Smooth muscle cell (in vitro differentiated cells): ENCODE measurements around the gene CXCL6. TPM values are rescaled to one million over a fixed set of nuclear protein-coding genes. Genes with fewer than 3 reads are reported as not detected.

Source experiments
- DNase-seq: peaks from one replicate; lab custom pipeline; 2025; ENCODE audit not compliant: unreplicated experiment; lab: John Stamatoyannopoulos, UW
- H2AFZ ChIP-seq: fragments of 200-600 bp; sonication (generic); 2 replicates; pipeline ENCODE4 v1.6.0; 2016; ENCODE audit warnings: antibody characterized with exemption, low read depth, mild to moderate bottlenecking
- H3F3A ChIP-seq: fragments of 200-600 bp; sonication (generic); 2 replicates; pipeline ENCODE4 v1.6.0; 2017; ENCODE audit warnings: antibody characterized with exemption, low read depth
- H3K27ac ChIP-seq: fragments of 200-600 bp; sonication (generic); 2 replicates; pipeline ENCODE4 v1.5.1; 2016; ENCODE audit warnings: low read depth, mild to moderate bottlenecking
- H3K27me3 ChIP-seq: fragments of 200-600 bp; sonication (generic); 2 replicates; pipeline ENCODE4 v1.6.1; 2016; ENCODE audit warnings: low read depth, mild to moderate bottlenecking
- H3K36me3 ChIP-seq: fragments of 200-600 bp; sonication (generic); 2 replicates; pipeline ENCODE4 v1.5.1; 2016; ENCODE audit warnings: low read depth
- H3K4me1 ChIP-seq: fragments of 200-600 bp; sonication (generic); 2 replicates; pipeline ENCODE4 v1.5.1; 2016; ENCODE audit warnings: low read depth
- H3K4me2 ChIP-seq: fragments of 200-600 bp; sonication (generic); 2 replicates; pipeline ENCODE4 v1.6.0; 2016; ENCODE audit warnings: mild to moderate bottlenecking
- H3K4me3 ChIP-seq: fragments of 200-600 bp; sonication (generic); 2 replicates; pipeline ENCODE4 v1.5.1; 2016; ENCODE audit warnings: mild to moderate bottlenecking
- H3K79me2 ChIP-seq: fragments of 200-600 bp; sonication (generic); 2 replicates; pipeline ENCODE4 v1.6.0; 2016; ENCODE audit warnings: low read depth, mild to moderate bottlenecking
- H3K9ac ChIP-seq: fragments of 200-600 bp; sonication (generic); 2 replicates; pipeline ENCODE4 v1.6.0; 2016; ENCODE audit warnings: low read depth
- H3K9me3 ChIP-seq: fragments of 200-600 bp; sonication (generic); replicated peaks from 2 replicates; pipeline ENCODE4 v1.5.1; 2016; ENCODE audit warnings: low read depth
- H4K20me1 ChIP-seq: fragments of 200-600 bp; sonication (generic); 2 replicates; pipeline ENCODE4 v1.6.0; 2016; ENCODE audit warnings: low read depth
- WGBS: methylation state at CpG from one replicate; pipeline ENCODE4 v1.1.7; 2016; ENCODE audit warnings: low lambda C conversion rate; 5-methylcytosine and 5-hydroxymethylcytosine counted together
- polyA plus RNA-seq: library from polyadenylated mRNA; unstranded; fragments of >200 nt; fragmentation: Nextera tagmentation; extraction: Ambion mirVana; gene quantifications from 2 replicates; pipeline ENCODE4 v1.2.1, GENCODE V29; 2016
- total RNA-seq: library from RNA; depleted of rRNA; stranded (reverse); fragments of >200 nt; gene quantifications from 2 replicates; pipeline ENCODE4 v1.2.3, GENCODE V29; 2014
- TF ChIP-seq, protein P1 (sequence below): fragments of 200-600 bp; sonication (generic); IDR thresholded peaks from 2 replicates; pipeline ENCODE4 v1.5.1; 2017; ENCODE audit warnings: borderline replicate concordance, mild to moderate bottlenecking, antibody characterized with exemption; ENCODE audit not compliant: insufficient read depth, poor library complexity, severe bottlenecking

Gene CXCL6
- 24.1 and 31.7 TPM in 2 replicates for total RNA-seq
- polyA plus RNA-seq, result 24.4 and 30.6 TPM in 2 replicates

DNA sequence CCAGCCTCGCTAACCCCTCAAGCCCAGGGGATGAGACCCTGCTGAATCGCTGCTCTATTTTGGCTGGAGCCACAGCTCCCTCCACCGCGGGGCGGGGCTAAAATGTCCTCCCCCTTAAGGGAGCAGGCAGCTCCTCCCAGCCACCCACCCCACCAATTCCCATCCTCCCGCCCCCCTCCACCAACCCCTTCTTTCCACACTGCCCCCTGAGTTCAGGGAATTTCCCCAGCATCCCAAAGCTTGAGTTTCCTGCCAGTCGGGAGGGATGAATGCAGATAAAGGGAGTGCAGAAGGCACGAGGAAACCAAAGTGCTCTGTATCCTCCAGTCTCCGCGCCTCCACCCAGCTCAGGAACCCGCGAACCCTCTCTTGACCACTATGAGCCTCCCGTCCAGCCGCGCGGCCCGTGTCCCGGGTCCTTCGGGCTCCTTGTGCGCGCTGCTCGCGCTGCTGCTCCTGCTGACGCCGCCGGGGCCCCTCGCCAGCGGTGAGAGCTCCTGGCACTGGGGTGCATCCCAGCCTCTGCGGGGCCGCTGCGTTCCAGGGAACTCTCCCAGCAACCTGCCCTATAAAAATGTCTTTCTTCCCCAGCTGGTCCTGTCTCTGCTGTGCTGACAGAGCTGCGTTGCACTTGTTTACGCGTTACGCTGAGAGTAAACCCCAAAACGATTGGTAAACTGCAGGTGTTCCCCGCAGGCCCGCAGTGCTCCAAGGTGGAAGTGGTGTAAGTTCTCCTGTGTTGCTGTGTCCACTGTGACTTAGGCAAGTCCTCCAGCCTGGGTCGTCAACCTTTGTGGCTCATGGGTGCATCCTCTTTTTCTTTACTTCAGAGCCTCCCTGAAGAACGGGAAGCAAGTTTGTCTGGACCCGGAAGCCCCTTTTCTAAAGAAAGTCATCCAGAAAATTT is at the start of gene CXCL6:
CXCL6 (plus strand) TSS at position 306 of the 907 bp plus-strand sequence; CDS start at position 379, 73 bp downstream.
- no peak for DNase-seq
- TF ChIP-seq, protein P1, sequence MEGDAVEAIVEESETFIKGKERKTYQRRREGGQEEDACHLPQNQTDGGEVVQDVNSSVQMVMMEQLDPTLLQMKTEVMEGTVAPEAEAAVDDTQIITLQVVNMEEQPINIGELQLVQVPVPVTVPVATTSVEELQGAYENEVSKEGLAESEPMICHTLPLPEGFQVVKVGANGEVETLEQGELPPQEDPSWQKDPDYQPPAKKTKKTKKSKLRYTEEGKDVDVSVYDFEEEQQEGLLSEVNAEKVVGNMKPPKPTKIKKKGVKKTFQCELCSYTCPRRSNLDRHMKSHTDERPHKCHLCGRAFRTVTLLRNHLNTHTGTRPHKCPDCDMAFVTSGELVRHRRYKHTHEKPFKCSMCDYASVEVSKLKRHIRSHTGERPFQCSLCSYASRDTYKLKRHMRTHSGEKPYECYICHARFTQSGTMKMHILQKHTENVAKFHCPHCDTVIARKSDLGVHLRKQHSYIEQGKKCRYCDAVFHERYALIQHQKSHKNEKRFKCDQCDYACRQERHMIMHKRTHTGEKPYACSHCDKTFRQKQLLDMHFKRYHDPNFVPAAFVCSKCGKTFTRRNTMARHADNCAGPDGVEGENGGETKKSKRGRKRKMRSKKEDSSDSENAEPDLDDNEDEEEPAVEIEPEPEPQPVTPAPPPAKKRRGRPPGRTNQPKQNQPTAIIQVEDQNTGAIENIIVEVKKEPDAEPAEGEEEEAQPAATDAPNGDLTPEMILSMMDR, result no peak
- peaks cover 6% of the 10 kb centered on the region for H3K4me1 ChIP-seq
- no peak within 1 kb of the TSS for H3K9ac ChIP-seq
- no peak within 1 kb of the TSS for H3K27ac ChIP-seq
- H3K4me2 ChIP-seq, result peak within 1 kb of the TSS; percentile 82
- H3K4me3 ChIP-seq, result peak within 1 kb of the TSS; percentile 44
- no peaks in the 10 kb centered on the region for H3K9me3 ChIP-seq
- no peaks in the 10 kb centered on the region for H3K36me3 ChIP-seq
- peaks cover 34% of the 10 kb centered on the region for H3K27me3 ChIP-seq
- no peaks in the 10 kb centered on the region for H3F3A ChIP-seq
- no peaks in the 10 kb centered on the region for H3K79me2 ChIP-seq
- H4K20me1 ChIP-seq, result no peaks in the 10 kb centered on the region
- H2AFZ ChIP-seq, result peak within 1 kb of the TSS; percentile 68
- 6% methylated on average over 37 of the region's 41 CpGs for WGBS

DNA sequence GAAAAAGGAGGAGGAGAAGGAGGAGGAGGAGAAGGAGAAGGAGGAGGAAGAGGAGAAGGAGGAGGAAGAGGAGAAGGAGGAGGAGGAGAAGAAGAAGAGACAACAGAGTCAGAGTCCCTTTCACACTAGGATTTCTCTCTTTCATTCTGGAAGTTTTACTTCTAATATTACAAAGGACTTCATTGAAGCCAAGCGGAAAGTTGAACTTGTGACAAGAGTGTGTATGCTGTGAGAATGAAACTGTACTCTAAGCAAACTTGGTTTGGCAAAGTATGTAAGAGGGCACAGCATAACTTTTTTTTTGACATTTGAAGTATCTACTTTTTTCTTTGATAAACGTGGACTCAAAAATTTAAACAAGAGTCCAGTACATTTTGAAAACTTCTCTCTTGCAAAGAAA is 48.1 kb upstream of the CXCL6 start:
- Histone ChIP-seq H3K4me1 (no peaks in the 10 kb centered on the region), H3K9me3 (no peaks in the 10 kb centered on the region), H3K9ac (no peak overlapping the region), H3K27me3 (peaks cover 29% of the 10 kb centered on the region), H4K20me1 (no peaks in the 10 kb centered on the region), H3K4me2 (no peak overlapping the region), H3K4me3 (no peak overlapping the region), H3K27ac (no peak overlapping the region), H3F3A (no peaks in the 10 kb centered on the region), H2AFZ (no peak overlapping the region), H3K79me2 (no peaks in the 10 kb centered on the region), H3K36me3 (no peaks in the 10 kb centered on the region)
- 88% methylated on average over 2 of the region's 2 CpGs for WGBS
- DNase-seq, result no peak
- TF ChIP-seq, protein P1, result no peak

GRCh38 chr4:73798842-73799241 is 37.6 kb upstream of the CXCL6 start:
- no peaks in the 10 kb centered on the region for H3K36me3 ChIP-seq
- no peak overlapping the region for H3K27ac ChIP-seq
- TF ChIP-seq, protein P1, result no peak
- H3K4me2 ChIP-seq, result no peak overlapping the region
- no peak overlapping the region for H2AFZ ChIP-seq
- H3K4me3 ChIP-seq, result no peak overlapping the region
- H3K9me3 ChIP-seq, result no peaks in the 10 kb centered on the region
- no peaks in the 10 kb centered on the region for H3F3A ChIP-seq
- no peaks in the 10 kb centered on the region for H3K4me1 ChIP-seq
- H3K9ac ChIP-seq, result no peak overlapping the region
- no peaks in the 10 kb centered on the region for H4K20me1 ChIP-seq
- H3K79me2 ChIP-seq, result no peaks in the 10 kb centered on the region
- no peak for DNase-seq
- no peaks in the 10 kb centered on the region for H3K27me3 ChIP-seq
